Measurements from ENCODE around the gene ATP2B3.

- TF ChIP-seq CTCF (IDR thresholded peaks at IDR 0.05) (no peak), POLR2A (IDR thresholded peaks at IDR 0.05) (no peak)
Observed at GRCh38 chrX:153620576-153620975, 103.1 kb downstream of the ATP2B3 start.

Data from heart left ventricle (tissue), 13 donors.